ENCODE measurements around the gene LHPP. TPM values are rescaled to one million over a fixed set of nuclear protein-coding genes. Genes with fewer than 3 reads are reported as not detected.

The LHPP gene
- total and polyA plus RNA-seq, 4 experiments from 2014 or later: 17.9 to 22.4 (median 19.2) TPM

DNA sequence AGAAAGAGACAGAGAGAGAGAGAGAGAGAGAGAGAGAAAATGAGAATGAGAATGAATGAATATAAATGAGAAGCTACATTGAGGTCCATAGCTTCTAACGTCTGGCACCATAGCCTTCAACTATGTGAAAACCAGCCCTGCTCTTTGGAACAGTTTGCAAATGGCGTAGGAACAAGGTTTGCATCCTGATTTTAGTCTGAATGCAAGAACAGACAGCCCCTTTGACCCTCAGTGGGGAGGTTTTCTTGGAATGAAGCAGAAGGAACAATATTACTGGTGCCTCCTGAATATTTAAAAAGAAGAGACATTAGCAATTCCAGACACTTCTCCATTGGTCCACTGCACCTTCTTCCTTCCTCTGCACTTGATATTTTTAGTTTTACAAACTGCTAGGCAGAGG is 23.0 kb downstream of the LHPP start:
- intact Hi-C loops (cut with micrococcal nuclease): no loop called here
- ChIA-PET CTCF (ENCODE audit: partially characterized antibody) (interaction anchor here (1.4 kb wide), 1 partner anchor 46 kb away, joined by 3 read pairs; no protein-coding TSS in a partner anchor), POLR2A (ENCODE audit: partially characterized antibody) (no interaction called here)
- no peaks in the 10 kb centered on the region for H3K9me3 ChIP-seq (ENCODE audit: control insufficient read depth in 1 of 2, low read length in 2 of 2)
- H3K27ac ChIP-seq (ENCODE audit: low read depth, low read length): no peak overlapping the region
- H3K4me1 Mint-ChIP-seq: no peaks in the 10 kb centered on the region
- H3K4me1 ChIP-seq (ENCODE audit: insufficient read depth, low read length): no peaks in the 10 kb centered on the region
- no peak overlapping the region for H3K4me3 ChIP-seq (ENCODE audit: low read length in 2 of 2)
- H3K36me3 Mint-ChIP-seq: peaks cover 13 to 30% of the 10 kb centered on the region in 2 donors
- H3K9me3 Mint-ChIP-seq: peaks cover 0 to 8% (median 0%) of the 10 kb centered on the region in 8 donors
- no peaks in the 10 kb centered on the region for H3K27me3 Mint-ChIP-seq
- H3K4me3 Mint-ChIP-seq: no peak overlapping the region
- no peaks in the 10 kb centered on the region for H3K36me3 ChIP-seq (ENCODE audit: insufficient read depth, low read length)
- no peak for DNase-seq
- no peaks in the 10 kb centered on the region for H3K27me3 ChIP-seq (ENCODE audit: insufficient read depth, low read length)
- H3K27ac Mint-ChIP-seq: peak overlapping the region in 1 of 7 donors; percentile 32

DNA sequence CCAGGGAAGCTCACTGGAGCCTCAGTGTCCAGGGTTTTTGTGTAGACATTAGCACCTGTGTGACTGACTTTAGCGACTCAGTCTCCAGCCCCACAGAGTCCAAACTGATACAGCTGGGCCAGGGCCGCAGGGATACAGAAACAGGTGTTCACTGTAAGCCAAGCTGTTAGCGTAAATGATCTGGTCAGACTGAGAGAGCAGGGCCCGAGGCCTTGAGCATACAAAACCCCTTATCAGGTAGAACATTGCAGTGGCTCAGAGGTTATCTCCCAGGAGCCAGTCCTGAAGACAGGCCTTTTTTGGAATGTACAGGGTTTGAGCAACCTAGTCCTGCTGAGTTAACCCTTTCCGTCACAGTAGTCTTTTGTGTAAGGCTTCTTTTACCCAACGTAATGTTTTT is 25.0 kb downstream of the LHPP start:
- Mint-ChIP-seq H3K27ac (no peak overlapping the region), H3K4me3 (no peak overlapping the region), H3K4me1 (no peaks in the 10 kb centered on the region), H3K36me3 (peaks cover 20 to 39% of the 10 kb centered on the region in 2 donors), H3K27me3 (no peaks in the 10 kb centered on the region), H3K9me3 (peaks cover 0 to 8% (median 0%) of the 10 kb centered on the region in 8 donors)
- intact Hi-C loops (cut with micrococcal nuclease): no loop called here
- no peaks in the 10 kb centered on the region for H3K4me1 ChIP-seq (ENCODE audit: insufficient read depth, low read length)
- no peak for DNase-seq
- ChIA-PET CTCF (ENCODE audit: partially characterized antibody) (no interaction called here), POLR2A (ENCODE audit: partially characterized antibody) (no interaction called here)
- no peaks in the 10 kb centered on the region for H3K27me3 ChIP-seq (ENCODE audit: insufficient read depth, low read length)
- H3K4me3 ChIP-seq (ENCODE audit: low read length in 2 of 2): no peak overlapping the region
- no peaks in the 10 kb centered on the region for H3K9me3 ChIP-seq (ENCODE audit: control insufficient read depth in 1 of 2, low read length in 2 of 2)
- no peaks in the 10 kb centered on the region for H3K36me3 ChIP-seq (ENCODE audit: insufficient read depth, low read length)
- no peak overlapping the region for H3K27ac ChIP-seq (ENCODE audit: low read depth, low read length)

DNA sequence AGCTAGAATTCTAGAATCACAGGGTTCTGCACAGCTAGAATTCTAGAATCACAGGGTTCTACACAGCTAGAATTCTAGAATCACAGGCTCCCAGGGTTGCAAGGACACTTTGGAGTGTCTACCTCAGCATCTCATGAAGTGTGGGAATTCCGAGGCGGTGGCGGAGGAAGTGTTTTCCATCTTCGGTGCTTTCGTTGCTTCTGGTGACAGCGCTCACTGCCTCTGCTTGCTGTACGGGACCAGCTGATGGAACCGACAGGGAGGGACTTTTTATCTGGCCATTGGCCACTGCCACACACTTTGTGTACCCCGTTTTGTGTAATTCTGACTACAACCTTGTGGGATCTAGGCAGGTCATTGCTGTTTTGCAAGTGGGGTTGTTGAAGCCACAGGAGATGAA is 29.5 kb downstream of the LHPP start:
- no peaks in the 10 kb centered on the region for H3K9me3 ChIP-seq (ENCODE audit: control insufficient read depth in 1 of 2, low read length in 2 of 2)
- ChIA-PET POLR2A (ENCODE audit: partially characterized antibody) (no interaction called here), CTCF (ENCODE audit: partially characterized antibody) (no interaction called here)
- H3K4me3 ChIP-seq (ENCODE audit: low read length in 2 of 2): no peak overlapping the region
- intact Hi-C loops (cut with micrococcal nuclease): no loop called here
- Mint-ChIP-seq H3K4me3 (no peak overlapping the region), H3K9me3 (peaks cover 0 to 8% (median 0%) of the 10 kb centered on the region in 8 donors), H3K4me1 (peaks cover 1 to 14% (median 3%) of the 10 kb centered on the region in 4 donors), H3K36me3 (peaks cover 22 to 35% of the 10 kb centered on the region in 2 donors), H3K27ac (no peak overlapping the region), H3K27me3 (no peaks in the 10 kb centered on the region)
- H3K36me3 ChIP-seq (ENCODE audit: insufficient read depth, low read length): no peaks in the 10 kb centered on the region
- no peak overlapping the region for H3K27ac ChIP-seq (ENCODE audit: low read depth, low read length)
- DNase-seq: no peak
- no peaks in the 10 kb centered on the region for H3K27me3 ChIP-seq (ENCODE audit: insufficient read depth, low read length)
- peaks cover 4% of the 10 kb centered on the region for H3K4me1 ChIP-seq (ENCODE audit: insufficient read depth, low read length)

DNA sequence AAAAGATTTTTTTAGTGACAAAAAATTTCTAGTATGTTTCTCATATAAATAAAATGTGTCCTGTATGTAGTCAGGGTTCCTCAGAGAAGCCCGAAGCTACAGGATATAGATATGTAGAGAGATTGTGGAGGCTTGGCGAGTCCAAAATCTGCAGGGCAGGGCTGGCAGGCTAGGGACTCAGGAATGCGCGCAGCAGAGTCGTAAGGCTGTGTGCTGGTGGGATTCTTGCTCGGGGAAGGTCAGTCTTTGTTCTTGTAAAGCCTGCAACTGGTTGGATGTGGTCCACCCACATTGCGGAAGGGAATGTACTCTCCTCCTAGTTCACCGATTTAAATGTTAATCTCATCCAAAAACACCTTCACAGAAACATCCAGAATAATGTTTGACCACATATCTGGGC is 30.6 kb downstream of the LHPP start:
- intact Hi-C loops (cut with micrococcal nuclease): no loop called here
- ChIA-PET POLR2A (ENCODE audit: partially characterized antibody) (interaction anchor here (0.8 kb wide), 1 partner anchor 31 kb away, joined by 3 read pairs; the partner anchor contains the start of gene LHPP), CTCF (ENCODE audit: partially characterized antibody) (interaction anchor here (0.9 kb wide), 1 partner anchor 20 kb away, joined by 3 read pairs; no protein-coding TSS in a partner anchor)
- Histone ChIP-seq H3K4me1 (ENCODE audit: insufficient read depth, low read length) (peaks cover 4% of the 10 kb centered on the region), H3K27ac (ENCODE audit: low read depth, low read length) (no peak overlapping the region), H3K27me3 (ENCODE audit: insufficient read depth, low read length) (no peaks in the 10 kb centered on the region), H3K4me3 (ENCODE audit: low read length in 2 of 2) (no peak overlapping the region), H3K9me3 (ENCODE audit: control insufficient read depth in 1 of 2, low read length in 2 of 2) (no peaks in the 10 kb centered on the region), H3K36me3 (ENCODE audit: insufficient read depth, low read length) (no peaks in the 10 kb centered on the region)
- Mint-ChIP-seq H3K4me3 (no peak overlapping the region), H3K27ac (peak overlapping the region in 1 of 7 donors; percentile 4), H3K27me3 (no peaks in the 10 kb centered on the region), H3K36me3 (peaks cover 21 to 24% of the 10 kb centered on the region in 2 donors), H3K9me3 (peaks cover 0 to 3% (median 0%) of the 10 kb centered on the region in 8 donors), H3K4me1 (peaks cover 1 to 14% (median 3%) of the 10 kb centered on the region in 4 donors)
- DNase-seq: no peak

DNA sequence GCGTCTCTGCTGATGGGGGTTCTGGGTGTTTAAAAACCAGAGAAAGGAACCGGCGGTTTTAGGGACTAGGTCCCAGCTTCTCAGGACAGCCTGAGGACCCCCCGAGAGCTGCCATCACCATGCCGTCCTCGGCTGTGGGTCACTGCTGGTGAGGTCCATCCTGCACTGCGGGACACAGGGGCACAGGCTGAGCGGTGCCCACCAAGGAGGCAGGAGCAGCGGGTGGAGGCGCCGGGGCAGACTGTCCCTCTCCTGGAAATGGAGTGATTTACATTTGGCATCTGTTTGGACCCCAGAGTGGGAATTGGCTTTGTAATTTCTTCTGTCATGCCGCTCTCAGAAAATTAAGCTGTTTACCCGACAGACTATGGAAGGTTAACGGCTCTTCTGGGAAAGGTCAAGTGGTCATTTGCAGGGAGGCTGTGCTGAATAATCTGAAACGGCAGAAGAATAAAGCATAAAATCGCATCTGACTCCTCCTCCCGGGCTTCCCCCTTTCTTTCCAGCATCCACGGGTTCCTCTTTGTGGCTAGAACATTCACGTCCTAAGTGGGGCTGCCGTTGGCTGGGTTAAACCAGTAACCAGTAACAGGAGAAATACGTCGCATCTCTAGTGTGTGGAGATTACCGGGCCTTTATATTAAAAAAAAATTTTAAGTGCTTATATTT is 31.7 kb downstream of the LHPP start:
- DNase-seq: no peak
- Mint-ChIP-seq H3K27me3 (no peaks in the 10 kb centered on the region), H3K9me3 (no peaks in the 10 kb centered on the region), H3K27ac (peak overlapping the region in 2 of 7 donors; percentile 42 to 46), H3K4me3 (no peak overlapping the region), H3K36me3 (peaks cover 17 to 23% of the 10 kb centered on the region in 2 donors), H3K4me1 (peaks cover 1 to 14% (median 3%) of the 10 kb centered on the region in 4 donors)
- no peak overlapping the region for H3K4me3 ChIP-seq (ENCODE audit: low read length in 2 of 2)
- H3K36me3 ChIP-seq (ENCODE audit: insufficient read depth, low read length): no peaks in the 10 kb centered on the region
- ChIA-PET POLR2A (ENCODE audit: partially characterized antibody) (interaction anchor here (0.8 kb wide), 1 partner anchor 32 kb away, joined by 3 read pairs; the partner anchor contains the start of gene LHPP), CTCF (ENCODE audit: partially characterized antibody) (no interaction called here)
- intact Hi-C loops (cut with micrococcal nuclease): no loop called here
- H3K9me3 ChIP-seq (ENCODE audit: control insufficient read depth in 1 of 2, low read length in 2 of 2): no peaks in the 10 kb centered on the region
- H3K27me3 ChIP-seq (ENCODE audit: insufficient read depth, low read length): no peaks in the 10 kb centered on the region
- no peak overlapping the region for H3K27ac ChIP-seq (ENCODE audit: low read depth, low read length)
- H3K4me1 ChIP-seq (ENCODE audit: insufficient read depth, low read length): peaks cover 4% of the 10 kb centered on the region

DNA sequence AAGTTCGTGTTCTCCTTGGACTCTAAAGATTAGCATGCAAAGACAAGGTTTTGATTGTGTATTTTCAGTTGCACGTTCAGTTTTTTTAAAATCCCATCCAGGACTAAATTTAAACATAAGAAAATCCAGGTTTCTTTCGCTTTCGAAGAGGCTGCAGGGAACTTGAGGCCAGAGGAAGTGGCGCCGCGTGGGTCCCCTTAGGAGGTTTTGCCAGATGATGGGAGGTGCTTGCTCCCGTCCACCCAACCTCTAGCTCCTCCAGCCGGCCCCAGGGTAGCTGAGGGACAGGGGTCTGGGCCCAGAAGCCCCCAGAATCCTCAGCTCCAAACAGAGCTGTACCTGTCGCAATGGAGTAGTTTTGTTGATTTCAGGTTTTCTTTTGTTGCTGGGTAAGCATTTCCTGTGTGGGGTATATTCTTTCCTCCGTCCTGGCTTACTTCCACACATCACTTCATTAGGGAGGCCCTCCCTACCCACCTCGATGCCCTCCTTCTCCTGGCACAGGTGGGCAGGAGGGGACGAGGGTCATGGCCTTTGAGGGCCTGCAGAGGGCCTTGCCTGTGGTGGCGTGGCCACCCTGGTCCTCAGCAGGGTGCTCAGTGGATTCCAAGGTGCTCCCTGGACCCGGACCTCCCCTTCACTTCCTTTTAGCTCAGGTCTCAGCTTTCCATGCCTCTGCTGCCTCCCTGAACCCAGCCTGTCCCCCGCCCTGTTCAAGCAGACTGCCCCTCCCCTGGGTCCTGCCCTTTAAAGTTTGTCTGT is 32.6 kb downstream of the LHPP start:
- H3K27me3 ChIP-seq (ENCODE audit: insufficient read depth, low read length): no peaks in the 10 kb centered on the region
- Mint-ChIP-seq H3K27ac (peak overlapping the region in 5 of 7 donors; percentile 17 to 57 (median 37)), H3K9me3 (no peaks in the 10 kb centered on the region), H3K4me3 (peak overlapping the region in 7 of 8 donors; percentile 32 to 75 (median 61)), H3K4me1 (peaks cover 1 to 14% (median 3%) of the 10 kb centered on the region in 4 donors), H3K36me3 (peaks cover 9 to 16% of the 10 kb centered on the region in 2 donors), H3K27me3 (no peaks in the 10 kb centered on the region)
- POLR2A ChIA-PET (ENCODE audit: partially characterized antibody): no interaction called here
- intact Hi-C loops (cut with micrococcal nuclease): no loop called here
- H3K36me3 ChIP-seq (ENCODE audit: insufficient read depth, low read length): no peaks in the 10 kb centered on the region
- CTCF ChIA-PET (ENCODE audit: partially characterized antibody): no interaction called here
- no peak overlapping the region for H3K4me3 ChIP-seq (ENCODE audit: low read length in 2 of 2)
- H3K27ac ChIP-seq (ENCODE audit: low read depth, low read length): no peak overlapping the region
- no peaks in the 10 kb centered on the region for H3K9me3 ChIP-seq (ENCODE audit: control insufficient read depth in 1 of 2, low read length in 2 of 2)
- H3K4me1 ChIP-seq (ENCODE audit: insufficient read depth, low read length): peaks cover 4% of the 10 kb centered on the region
- DNase-seq: no peak

DNA sequence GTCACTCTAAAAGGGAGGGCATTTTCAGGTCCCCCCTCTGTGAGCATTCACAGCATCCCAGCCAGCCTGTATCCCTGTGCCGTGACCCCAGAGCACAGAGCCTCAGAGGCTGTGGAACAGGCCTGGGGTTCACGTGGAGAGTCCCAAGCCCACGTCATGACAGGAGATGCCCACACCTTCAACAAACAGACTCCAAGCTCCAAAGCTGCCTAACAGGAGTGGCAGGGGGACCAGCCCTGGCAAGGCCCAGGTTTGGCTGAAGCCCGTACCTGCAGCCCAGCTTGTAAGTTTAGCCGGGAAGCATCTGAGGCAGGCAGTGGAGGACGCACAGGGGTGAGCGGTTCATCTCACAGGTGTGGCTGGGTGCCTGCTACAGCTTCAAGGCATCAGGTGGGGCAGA is 33.5 kb downstream of the LHPP start:
- ChIA-PET CTCF (ENCODE audit: partially characterized antibody) (no interaction called here), POLR2A (ENCODE audit: partially characterized antibody) (no interaction called here)
- Histone ChIP-seq H3K27me3 (ENCODE audit: insufficient read depth, low read length) (no peaks in the 10 kb centered on the region), H3K4me1 (ENCODE audit: insufficient read depth, low read length) (peaks cover 4% of the 10 kb centered on the region), H3K4me3 (ENCODE audit: low read length in 2 of 2) (no peak overlapping the region), H3K9me3 (ENCODE audit: control insufficient read depth in 1 of 2, low read length in 2 of 2) (no peaks in the 10 kb centered on the region), H3K36me3 (ENCODE audit: insufficient read depth, low read length) (no peaks in the 10 kb centered on the region), H3K27ac (ENCODE audit: low read depth, low read length) (no peak overlapping the region)
- no peak overlapping the region for H3K27ac Mint-ChIP-seq
- H3K36me3 Mint-ChIP-seq: peaks cover 9 to 15% of the 10 kb centered on the region in 2 donors
- H3K27me3 Mint-ChIP-seq: no peaks in the 10 kb centered on the region
- no peak overlapping the region for H3K4me3 Mint-ChIP-seq
- no peak for DNase-seq
- intact Hi-C loops (cut with micrococcal nuclease): no loop called here
- H3K9me3 Mint-ChIP-seq: no peaks in the 10 kb centered on the region
- peaks cover 1 to 14% (median 3%) of the 10 kb centered on the region in 4 donors for H3K4me1 Mint-ChIP-seq

Measured in CD4-positive, alpha-beta memory T cell (primary cell).